CD8-positive, alpha-beta memory T cell (primary cell): ENCODE data around the gene SPNS2. TPM values are rescaled to one million over a fixed set of nuclear protein-coding genes. Genes with fewer than 3 reads are reported as not detected.
A peak's percentile ranks its signal among the peaks of the same experiment; 100 is the strongest.

Experiments used
- CTCF ChIA-PET: fragments of 350-600 bp; sonication (Branson Sonifier 250); formaldehyde crosslinking; loops from one replicate; lab custom pipeline; 2021; ENCODE audit warnings: antibody characterized with exemption; lab: Charles Lee
- POLR2A ChIA-PET: fragments of 350-600 bp; sonication (Branson Sonifier 250); formaldehyde crosslinking; loops from one replicate; lab custom pipeline; 2021; ENCODE audit warnings: antibody characterized with exemption; lab: Charles Lee
- DNase-seq, 5 donors: peaks; one replicate each; pipeline versions ENCODE4 v3.0.0 to v3.0.0-alpha.2; 2020 to 2022; ENCODE audit warnings: mixed read lengths in 1 of 5
- H3K27ac ChIP-seq: one replicate; pipeline ENCODE4 v1.7.0; 2013; ENCODE audit warnings: low read depth, mild to moderate bottlenecking, low read length, moderate library complexity
- H3K27me3 ChIP-seq: 2 replicates; pipeline ENCODE4 v1.7.0; 2013; ENCODE audit warnings: low read length, mild to moderate bottlenecking; ENCODE audit not compliant: insufficient read depth, poor library complexity, severe bottlenecking
- H3K36me3 ChIP-seq: 2 replicates; pipeline ENCODE4 v1.7.0; 2013; ENCODE audit warnings: mild to moderate bottlenecking, low read length, moderate library complexity; ENCODE audit not compliant: insufficient read depth
- H3K4me1 ChIP-seq: 2 replicates; pipeline ENCODE4 v1.7.0; 2013; ENCODE audit warnings: mild to moderate bottlenecking, low read length, moderate library complexity; ENCODE audit not compliant: insufficient read depth
- H3K4me3 ChIP-seq: 2 replicates; pipeline ENCODE4 v1.7.0; 2013; ENCODE audit warnings: mild to moderate bottlenecking, low read length
- H3K9me3 ChIP-seq: 2 replicates; pipeline ENCODE4 v1.7.0; 2013; ENCODE audit warnings: mild to moderate bottlenecking, low read length
- H3K27ac Mint-ChIP-seq, 8 donors: one replicate each; pipeline ENCODE4 v1.8.0; 2020 to 2021; ENCODE audit warnings: mixed read lengths in 8 of 8, mild to moderate bottlenecking in 6 of 8, inconsistent platforms in 3 of 8, moderate library complexity in 3 of 8
- H3K27me3 Mint-ChIP-seq, 2 donors: one replicate each; pipeline ENCODE4 v1.8.0; 2020 to 2021; ENCODE audit warnings: mixed read lengths in 2 of 2, mild to moderate bottlenecking in 1 of 2, moderate library complexity in 1 of 2
- H3K36me3 Mint-ChIP-seq, 3 donors: one replicate each; pipeline ENCODE4 v1.8.0; 2020 to 2021; ENCODE audit warnings: mixed read lengths in 3 of 3, inconsistent platforms in 1 of 3, mild to moderate bottlenecking in 1 of 3
- H3K4me1 Mint-ChIP-seq, 3 donors: one replicate each; pipeline ENCODE4 v1.8.0; 2020 to 2021; ENCODE audit warnings: mixed read lengths in 3 of 3, inconsistent platforms in 1 of 3, mild to moderate bottlenecking in 1 of 3
- H3K4me3 Mint-ChIP-seq, 7 donors: one replicate each; pipeline ENCODE4 v1.8.0; 2020 to 2021; ENCODE audit warnings: mixed read lengths in 7 of 7, mild to moderate bottlenecking in 6 of 7, moderate library complexity in 4 of 7, inconsistent platforms in 2 of 7
- H3K9me3 Mint-ChIP-seq, 5 donors: one replicate each; pipeline ENCODE4 v1.8.0; 2020 to 2022; ENCODE audit warnings: mixed read lengths in 5 of 5, mild to moderate bottlenecking in 3 of 5, moderate library complexity in 2 of 5, inconsistent platforms in 1 of 5
- polyA plus RNA-seq: library from polyadenylated mRNA; unstranded; fragments of 300-500 nt; fragmentation: Illumina TruSeq; gene quantifications from one replicate; pipeline ENCODE4 v1.2.3, GENCODE V29; 2021
- total RNA-seq, 2 experiments: library from RNA; stranded (reverse); gene quantifications; one replicate each; pipeline ENCODE4 v1.2.3, GENCODE V29; 2021

SPNS2 gene
- total and polyA plus RNA-seq, 3 experiments from 2014 or later, result 0.10 to 0.50 (median 0.49) TPM

- no peak overlapping the region for H3K4me3 ChIP-seq
- no peaks in the 10 kb centered on the region for H3K9me3 ChIP-seq
- H3K4me1 ChIP-seq, result peaks cover 21% of the 10 kb centered on the region
- H3K9me3 Mint-ChIP-seq, result no peaks in the 10 kb centered on the region
- no peaks in the 10 kb centered on the region for H3K36me3 Mint-ChIP-seq
- CTCF ChIA-PET, result interaction anchor here (1.4 to 1.5 kb wide), 3 partner anchors 9 to 58 kb away, joined by 3 to 5 read pairs (median 4); partner anchors contain the start of gene SPNS2
- POLR2A ChIA-PET, result no interaction called here
- H3K27me3 Mint-ChIP-seq, result peaks cover 3 to 4% of the 10 kb centered on the region in 2 donors
- no peak overlapping the region for H3K27ac ChIP-seq
- H3K27ac Mint-ChIP-seq, result no peak overlapping the region
- no peaks in the 10 kb centered on the region for H3K27me3 ChIP-seq
- H3K4me1 Mint-ChIP-seq, result peaks cover 29 to 48% (median 30%) of the 10 kb centered on the region in 3 donors
- no peak for DNase-seq
- no peak overlapping the region for H3K4me3 Mint-ChIP-seq
- no peaks in the 10 kb centered on the region for H3K36me3 ChIP-seq
These were observed 8.9 kb downstream of the SPNS2 start for GRCh38 chr17:4507361-4508111.

- Histone ChIP-seq H3K4me1 (peaks cover 21% of the 10 kb centered on the region), H3K36me3 (no peaks in the 10 kb centered on the region), H3K4me3 (no peak overlapping the region), H3K27ac (no peak overlapping the region), H3K9me3 (no peaks in the 10 kb centered on the region), H3K27me3 (no peaks in the 10 kb centered on the region)
- H3K36me3 Mint-ChIP-seq, result no peaks in the 10 kb centered on the region
- H3K27ac Mint-ChIP-seq, result peak overlapping the region in 3 of 8 donors; percentile 15 to 60 (median 57)
- peaks cover 29 to 48% (median 30%) of the 10 kb centered on the region in 3 donors for H3K4me1 Mint-ChIP-seq
- POLR2A ChIA-PET, result interaction anchor here (1.9 kb wide), 1 partner anchor 9 kb away, joined by 10 read pairs; the partner anchor contains the start of gene SPNS2
- H3K27me3 Mint-ChIP-seq, result peaks cover 0 to 3% of the 10 kb centered on the region in 2 donors
- DNase-seq, result no peak
- H3K9me3 Mint-ChIP-seq, result no peaks in the 10 kb centered on the region
- CTCF ChIA-PET, result interaction anchor here (1.4 to 1.5 kb wide), 3 partner anchors 10 to 57 kb away, joined by 3 to 5 read pairs (median 4); partner anchors contain the start of gene SPNS2
- H3K4me3 Mint-ChIP-seq, result no peak overlapping the region
These were observed 9.5 kb downstream of the SPNS2 start for GRCh38 chr17:4508207-4508606.

GRCh38 chr17:4509401-4509800 is 10.7 kb downstream of the SPNS2 start:
- H3K9me3 Mint-ChIP-seq, result no peaks in the 10 kb centered on the region
- Histone ChIP-seq H3K27me3 (no peaks in the 10 kb centered on the region), H3K27ac (no peak overlapping the region), H3K4me1 (peaks cover 13% of the 10 kb centered on the region), H3K4me3 (no peak overlapping the region), H3K36me3 (no peaks in the 10 kb centered on the region), H3K9me3 (no peaks in the 10 kb centered on the region)
- ChIA-PET POLR2A (interaction anchor here (0.5 to 1.9 kb wide), 2 partner anchors 10 to 333 kb away, joined by 3 to 10 read pairs; partner anchors contain the start of gene SPNS2), CTCF (interaction anchor here (0.9 to 1.9 kb wide), 3 partner anchors 10 to 90 kb away, joined by 3 to 6 read pairs (median 3); no protein-coding TSS in a partner anchor)
- H3K4me1 Mint-ChIP-seq, result peaks cover 21 to 39% (median 24%) of the 10 kb centered on the region in 3 donors
- DNase-seq, result peak in 2 of 5 donors; percentile 20 to 59
- peaks cover 0 to 3% of the 10 kb centered on the region in 2 donors for H3K27me3 Mint-ChIP-seq
- H3K4me3 Mint-ChIP-seq, result peak overlapping the region in 5 of 7 donors; percentile 15 to 86 (median 45)
- H3K27ac Mint-ChIP-seq, result peak overlapping the region in 6 of 8 donors; percentile 13 to 86 (median 56)
- H3K36me3 Mint-ChIP-seq, result no peaks in the 10 kb centered on the region

GRCh38 chr17:4509923-4510617 is 11.4 kb downstream of the SPNS2 start:
- ChIA-PET CTCF (interaction anchor here (1.9 kb wide), 1 partner anchor 91 kb away, joined by 6 read pairs; no protein-coding TSS in a partner anchor), POLR2A (interaction anchor here (1.9 kb wide), 1 partner anchor 11 kb away, joined by 10 read pairs; the partner anchor contains the start of gene SPNS2)
- DNase-seq, result no peak
- Histone ChIP-seq H3K4me1 (peaks cover 11% of the 10 kb centered on the region), H3K9me3 (no peaks in the 10 kb centered on the region), H3K36me3 (no peaks in the 10 kb centered on the region), H3K4me3 (no peak overlapping the region), H3K27me3 (no peaks in the 10 kb centered on the region), H3K27ac (no peak overlapping the region)
- H3K4me3 Mint-ChIP-seq, result peak overlapping the region in 1 of 7 donors; percentile 68
- H3K27ac Mint-ChIP-seq, result peak overlapping the region in 3 of 8 donors; percentile 41 to 70 (median 66)
- peaks cover 14 to 32% (median 20%) of the 10 kb centered on the region in 3 donors for H3K4me1 Mint-ChIP-seq
- no peaks in the 10 kb centered on the region for H3K27me3 Mint-ChIP-seq
- no peaks in the 10 kb centered on the region for H3K36me3 Mint-ChIP-seq
- H3K9me3 Mint-ChIP-seq, result no peaks in the 10 kb centered on the region

- Mint-ChIP-seq H3K27me3 (no peaks in the 10 kb centered on the region), H3K4me1 (peaks cover 13 to 30% (median 20%) of the 10 kb centered on the region in 3 donors), H3K36me3 (no peaks in the 10 kb centered on the region), H3K4me3 (no peak overlapping the region), H3K9me3 (no peaks in the 10 kb centered on the region), H3K27ac (peak overlapping the region in 4 of 8 donors; percentile 3 to 40 (median 16))
- DNase-seq, result no peak
- Histone ChIP-seq H3K27me3 (no peaks in the 10 kb centered on the region), H3K27ac (no peak overlapping the region), H3K4me3 (no peak overlapping the region), H3K36me3 (no peaks in the 10 kb centered on the region), H3K9me3 (no peaks in the 10 kb centered on the region), H3K4me1 (peaks cover 11% of the 10 kb centered on the region)
- POLR2A ChIA-PET, result no interaction called here
- CTCF ChIA-PET, result no interaction called here
These were observed 11.9 kb downstream of the SPNS2 start for GRCh38 chr17:4510618-4510941.

GRCh38 chr17:4511199-4511932 is 12.7 kb downstream of the SPNS2 start:
- no peak for DNase-seq
- no peak overlapping the region for H3K4me3 ChIP-seq
- peaks cover 13 to 30% (median 20%) of the 10 kb centered on the region in 3 donors for H3K4me1 Mint-ChIP-seq
- H3K36me3 ChIP-seq, result no peaks in the 10 kb centered on the region
- H3K27ac Mint-ChIP-seq, result peak overlapping the region in 2 of 8 donors; percentile 14 to 87
- peaks cover 11% of the 10 kb centered on the region for H3K4me1 ChIP-seq
- no peaks in the 10 kb centered on the region for H3K9me3 Mint-ChIP-seq
- POLR2A ChIA-PET, result no interaction called here
- no peaks in the 10 kb centered on the region for H3K9me3 ChIP-seq
- no peak overlapping the region for H3K27ac ChIP-seq
- H3K27me3 Mint-ChIP-seq, result peaks cover 0 to 2% of the 10 kb centered on the region in 2 donors
- CTCF ChIA-PET, result no interaction called here
- no peaks in the 10 kb centered on the region for H3K27me3 ChIP-seq
- no peak overlapping the region for H3K4me3 Mint-ChIP-seq
- H3K36me3 Mint-ChIP-seq, result no peaks in the 10 kb centered on the region

- H3K27me3 Mint-ChIP-seq, result peaks cover 0 to 2% of the 10 kb centered on the region in 2 donors
- no peaks in the 10 kb centered on the region for H3K9me3 ChIP-seq
- H3K4me1 Mint-ChIP-seq, result peaks cover 13 to 29% (median 20%) of the 10 kb centered on the region in 3 donors
- H3K4me3 ChIP-seq, result no peak overlapping the region
- no peak for DNase-seq
- H3K27me3 ChIP-seq, result no peaks in the 10 kb centered on the region
- peaks cover 11% of the 10 kb centered on the region for H3K4me1 ChIP-seq
- H3K36me3 Mint-ChIP-seq, result no peaks in the 10 kb centered on the region
- H3K27ac Mint-ChIP-seq, result peak overlapping the region in 1 of 8 donors; percentile 11
- ChIA-PET CTCF (no interaction called here), POLR2A (no interaction called here)
- no peaks in the 10 kb centered on the region for H3K36me3 ChIP-seq
- H3K9me3 Mint-ChIP-seq, result no peaks in the 10 kb centered on the region
- no peak overlapping the region for H3K4me3 Mint-ChIP-seq
- H3K27ac ChIP-seq, result no peak overlapping the region
These were observed 13.8 kb downstream of the SPNS2 start for GRCh38 chr17:4512156-4513112.
